Measurements from ENCODE around the gene ISOC2. TPM values are rescaled to one million over a fixed set of nuclear protein-coding genes. Genes with fewer than 3 reads are reported as not detected.

The ISOC2 gene
- total and polyA plus RNA-seq, 2 donors (not counting 3 experiments of a cell fraction or from before 2014, with no cell fraction given), result 49.3 to 68.7 TPM

- FAIRE-seq (no peak), DNase-seq (ENCODE audit: low read depth, low spot score) (no peak)
- H3K9ac ChIP-seq (replicated peaks; ENCODE audit: extremely low read depth, insufficient read depth, low read length), result no peak overlapping the region
- H3K9me3 ChIP-seq (replicated peaks; ENCODE audit: control insufficient read depth, insufficient read depth, low read length), result no peaks in the 10 kb centered on the region
- ChIA-PET POLR2A (no interaction called here), CTCF (interaction anchor here (1.2 kb wide), 1 partner anchor 15 kb away, joined by 3 read pairs; no protein-coding TSS in a partner anchor)
- H4K20me1 ChIP-seq (replicated peaks; ENCODE audit: control insufficient read depth, extremely low read depth, insufficient read depth, low read length), result no peaks in the 10 kb centered on the region
- BruUV-seq (replicated peaks), result no TSS peak
- no peaks in the 10 kb centered on the region for H3K79me2 ChIP-seq (ENCODE audit: control insufficient read depth, insufficient read depth, low read length)
- H3K27ac ChIP-seq (ENCODE audit: insufficient read depth, low read depth, low read length), result no peak overlapping the region
- dilution Hi-C loops (cut with MboI; ENCODE audit: extremely low pct_ligation_motif_present, low sequenced_read_pairs), result no loop called here
- H3K9me1 ChIP-seq (replicated peaks; ENCODE audit: control insufficient read depth, extremely low read depth, insufficient read depth, low read length), result no peaks in the 10 kb centered on the region
- no peak for TF ChIP-seq GATA2 (IDR thresholded peaks at IDR 0.05; ENCODE audit: insufficient read depth, insufficient read length, low read depth, low read length)
- no peak for TF ChIP-seq POLR2AphosphoS5 (IDR thresholded peaks at IDR 0.05; ENCODE audit: insufficient read depth, low read depth, low read length)
- TF ChIP-seq EZH2 (IDR thresholded peaks at IDR 0.05; ENCODE audit: borderline replicate concordance, low read depth, low read length, severe bottlenecking), result peak; percentile 78
- TF ChIP-seq FOS (IDR thresholded peaks at IDR 0.05; ENCODE audit: borderline replicate concordance, insufficient read depth, low read length), result no peak
- H3K4me2 ChIP-seq (ENCODE audit: insufficient read depth, low read length), result no peak overlapping the region
- H3K27me3 ChIP-seq (ENCODE audit: control insufficient read depth in 2 of 2, insufficient read depth in 2 of 2, low read length in 2 of 2), result peaks cover 16 to 21% of the 10 kb centered on the region in 2 experiments
- H3K36me3 ChIP-seq (ENCODE audit: control insufficient read depth in 2 of 2, extremely low read depth in 1 of 2, insufficient read depth in 2 of 2, low read length in 2 of 2), result peaks cover 0 to 3% of the 10 kb centered on the region in 2 experiments
- no peak overlapping the region for H3K4me3 ChIP-seq (replicated peaks in 1 of 3; ENCODE audit: insufficient read depth in 1 of 3, low read depth in 1 of 3, low read length in 3 of 3)
- no peaks in the 10 kb centered on the region for H3K4me1 ChIP-seq (ENCODE audit: control insufficient read depth, extremely low read depth, insufficient read depth, low read length)
- intact Hi-C loops (cut with micrococcal nuclease), result no loop called here
- no peak overlapping the region for H2AFZ ChIP-seq (ENCODE audit: low read depth, low read length)
These were observed 9.3 kb downstream of the ISOC2 start for GRCh38 chr19:55451965-55452748.

- ChIA-PET CTCF (interaction anchor here (1.2 kb wide), 1 partner anchor 16 kb away, joined by 3 read pairs; no protein-coding TSS in a partner anchor), POLR2A (no interaction called here)
- Histone ChIP-seq H3K4me3 (replicated peaks in 1 of 3; ENCODE audit: insufficient read depth in 1 of 3, low read depth in 1 of 3, low read length in 3 of 3) (no peak overlapping the region), H3K4me2 (ENCODE audit: insufficient read depth, low read length) (no peak overlapping the region), H3K4me1 (ENCODE audit: control insufficient read depth, extremely low read depth, insufficient read depth, low read length) (no peaks in the 10 kb centered on the region), H3K9me3 (replicated peaks; ENCODE audit: control insufficient read depth, insufficient read depth, low read length) (no peaks in the 10 kb centered on the region), H3K27me3 (ENCODE audit: control insufficient read depth in 2 of 2, insufficient read depth in 2 of 2, low read length in 2 of 2) (peaks cover 20 to 21% of the 10 kb centered on the region in 2 experiments), H3K9me1 (replicated peaks; ENCODE audit: control insufficient read depth, extremely low read depth, insufficient read depth, low read length) (no peaks in the 10 kb centered on the region), H4K20me1 (replicated peaks; ENCODE audit: control insufficient read depth, extremely low read depth, insufficient read depth, low read length) (no peaks in the 10 kb centered on the region), H3K36me3 (ENCODE audit: control insufficient read depth in 2 of 2, extremely low read depth in 1 of 2, insufficient read depth in 2 of 2, low read length in 2 of 2) (peaks cover 0 to 3% of the 10 kb centered on the region in 2 experiments), H3K27ac (ENCODE audit: insufficient read depth, low read depth, low read length) (no peak overlapping the region), H3K9ac (replicated peaks; ENCODE audit: extremely low read depth, insufficient read depth, low read length) (no peak overlapping the region), H3K79me2 (ENCODE audit: control insufficient read depth, insufficient read depth, low read length) (no peaks in the 10 kb centered on the region), H2AFZ (ENCODE audit: low read depth, low read length) (no peak overlapping the region)
- DNase-seq (ENCODE audit: low read depth, low spot score) (no peak), FAIRE-seq (no peak)
- dilution Hi-C loops (cut with MboI; ENCODE audit: extremely low pct_ligation_motif_present, low sequenced_read_pairs), result no loop called here
- no peak for TF ChIP-seq POLR2A (IDR thresholded peaks at IDR 0.05; ENCODE audit: low read depth, low read length)
- peak; percentile 92 for TF ChIP-seq EZH2 (IDR thresholded peaks at IDR 0.05; ENCODE audit: borderline replicate concordance, low read depth, low read length, severe bottlenecking)
- TF ChIP-seq MYC (IDR thresholded peaks at IDR 0.05; ENCODE audit: low read depth, low read length), result no peak
- no TSS peak for BruUV-seq (replicated peaks)
- intact Hi-C loops (cut with micrococcal nuclease), result no loop called here
These were observed 10.1 kb downstream of the ISOC2 start for GRCh38 chr19:55451163-55451964.
